NB4 (cell line): Measurements from ENCODE around the gene SYNGR3.

Experiments used
- CTCF ChIP-seq: IDR thresholded peaks from one replicate; pipeline ENCODE4 v1.5.1; 2012; ENCODE audit warnings: low read depth, low read length
- POLR2A ChIP-seq: IDR thresholded peaks from 2 replicates; pipeline ENCODE4 v1.6.1; 2011; ENCODE audit warnings: mild to moderate bottlenecking; ENCODE audit not compliant: insufficient read length; ENCODE audit errors: extremely low read depth

DNA sequence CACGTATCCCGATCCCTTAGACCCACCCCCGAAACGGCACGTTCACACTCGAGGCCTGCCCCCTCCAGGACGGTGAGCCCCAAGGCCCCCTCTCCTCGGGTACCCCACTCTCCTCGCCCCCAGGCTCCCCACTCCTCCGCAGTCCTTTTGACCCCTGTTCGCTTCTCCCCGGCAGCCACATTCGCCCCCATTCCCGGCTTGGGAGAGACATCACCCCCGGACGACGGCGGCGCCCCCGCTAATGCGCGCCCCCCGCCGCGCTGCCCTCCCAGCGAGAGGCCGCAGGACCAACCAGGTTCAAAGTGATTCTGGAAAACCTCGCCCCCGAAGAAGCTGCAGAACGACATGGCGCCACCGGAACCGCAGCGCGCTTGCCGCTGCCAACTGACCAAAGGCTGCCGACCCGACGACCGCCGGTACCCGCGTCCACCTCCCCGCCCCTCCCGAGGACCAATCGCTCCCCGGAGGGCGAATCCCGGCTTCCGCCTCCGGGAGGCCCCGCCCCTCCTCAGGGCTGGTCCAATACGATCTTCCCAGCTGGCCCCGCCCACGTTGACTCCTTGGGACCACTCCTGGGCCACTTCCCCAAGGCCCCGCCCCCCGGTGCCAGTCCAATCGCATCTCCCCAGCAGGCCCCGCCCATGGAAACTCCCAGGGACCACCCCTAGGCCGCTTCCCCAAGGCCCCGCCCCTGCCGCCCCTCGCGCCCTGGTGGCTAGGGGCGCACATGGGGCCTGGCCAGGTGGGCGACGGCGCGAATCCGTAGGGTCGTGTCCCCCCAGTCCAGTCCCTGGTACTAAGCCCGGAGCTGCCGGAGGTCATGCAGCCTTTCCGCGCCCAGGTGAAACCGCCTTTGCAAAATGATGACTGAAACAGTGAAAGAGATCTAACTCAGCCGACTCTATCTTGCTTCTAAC lies 46.7 kb upstream of the SYNGR3 start, which contains the start of gene MSRB1:
- TF ChIP-seq POLR2A (peak; percentile 86), CTCF (no peak)
